Mesenchymal stem cell (in vitro differentiated cells and primary cell): ENCODE results near the gene TRAF1.

ENCODE experiments used
- DNase-seq: peaks from one replicate; pipeline ENCODE4 v3.0.0-alpha.2; 2013
- H2AFZ ChIP-seq: one replicate; pipeline ENCODE4 v1.6.1; 2013; ENCODE audit warnings: low read depth, mild to moderate bottlenecking, control low read depth, inconsistent platforms, low read length, moderate library complexity
- H2AK5ac ChIP-seq: 2 replicates; pipeline ENCODE4 v1.6.1; 2013; ENCODE audit warnings: low read length, moderate library complexity, mild to moderate bottlenecking, inconsistent platforms; ENCODE audit not compliant: severe bottlenecking
- H2BK120ac ChIP-seq: one replicate; pipeline ENCODE4 v1.6.1; 2013; ENCODE audit warnings: low read depth, mild to moderate bottlenecking, inconsistent platforms, low read length, moderate library complexity
- H2BK12ac ChIP-seq, 2 experiments: one replicate each; pipeline ENCODE4 v1.6.1; 2013; ENCODE audit warnings: inconsistent platforms in 2 of 2, low read length in 2 of 2, mild to moderate bottlenecking in 2 of 2, moderate library complexity in 2 of 2, control low read depth in 1 of 2
- H2BK15ac ChIP-seq: one replicate; pipeline ENCODE4 v1.6.1; 2013; ENCODE audit warnings: mild to moderate bottlenecking, low read depth, inconsistent platforms; ENCODE audit not compliant: poor library complexity, severe bottlenecking
- H2BK5ac ChIP-seq: 2 replicates; pipeline ENCODE4 v1.6.1; 2013; ENCODE audit warnings: low read depth, mild to moderate bottlenecking, low read length, control low read depth, inconsistent platforms; ENCODE audit not compliant: poor library complexity, severe bottlenecking
- H3K14ac ChIP-seq, 2 experiments: one replicate each; pipeline ENCODE4 v1.6.1; 2013; ENCODE audit warnings: inconsistent platforms in 2 of 2, low read length in 2 of 2, control low read depth in 1 of 2, mild to moderate bottlenecking in 1 of 2, moderate library complexity in 1 of 2
- H3K18ac ChIP-seq, 2 experiments: one replicate each; pipeline ENCODE4 v1.6.1; 2013; ENCODE audit warnings: inconsistent platforms in 2 of 2, low read length in 2 of 2, control low read depth in 1 of 2, low read depth in 1 of 2, mild to moderate bottlenecking in 1 of 2
- H3K23ac ChIP-seq, 2 experiments: one replicate each; pipeline ENCODE4 v1.6.1; 2013; ENCODE audit warnings: inconsistent platforms in 2 of 2, low read length in 2 of 2, mild to moderate bottlenecking in 2 of 2, moderate library complexity in 2 of 2, control low read depth in 1 of 2
- H3K27ac ChIP-seq: 2 replicates; pipeline ENCODE4 v1.5.1; 2013; ENCODE audit warnings: mild to moderate bottlenecking, moderate library complexity, low read length, control low read depth, inconsistent platforms; ENCODE audit not compliant: poor library complexity, severe bottlenecking
- H3K27me3 ChIP-seq, 2 experiments: 2 replicates each; pipeline versions ENCODE4 v1.6.1 to v1.7.0; 2013; ENCODE audit warnings: low read length in 2 of 2, mild to moderate bottlenecking in 2 of 2, moderate library complexity in 2 of 2, control low read depth in 1 of 2, inconsistent platforms in 1 of 2; ENCODE audit not compliant: control insufficient read depth in 1 of 2, insufficient read depth in 1 of 2
- H3K36me3 ChIP-seq, 2 experiments: 2 replicates each; pipeline versions ENCODE4 v1.6.1 to v1.7.0; 2013; ENCODE audit warnings: low read length in 2 of 2, control low read depth in 1 of 2, inconsistent platforms in 1 of 2, low read depth in 1 of 2, mild to moderate bottlenecking in 1 of 2; ENCODE audit not compliant: insufficient read depth in 2 of 2, control insufficient read depth in 1 of 2
- H3K4ac ChIP-seq, 2 experiments: one replicate each; pipeline ENCODE4 v1.6.1; 2013; ENCODE audit warnings: inconsistent platforms in 2 of 2, low read length in 2 of 2, mild to moderate bottlenecking in 2 of 2, moderate library complexity in 2 of 2, control low read depth in 1 of 2, low read depth in 1 of 2
- H3K4me1 ChIP-seq: 2 replicates; pipeline ENCODE4 v1.6.1; 2013; ENCODE audit warnings: low read depth, low read length, control low read depth; ENCODE audit not compliant: control insufficient read depth, insufficient read depth
- H3K4me2 ChIP-seq: 2 replicates; pipeline ENCODE4 v1.6.1; 2013; ENCODE audit warnings: low read length, mild to moderate bottlenecking, inconsistent platforms; ENCODE audit not compliant: poor library complexity, severe bottlenecking
- H3K4me3 ChIP-seq, 2 experiments: 2 replicates each; pipeline versions ENCODE4 v1.5.1 to v1.7.0; 2013; ENCODE audit warnings: low read length in 2 of 2, mild to moderate bottlenecking in 2 of 2, control low read depth in 1 of 2, low read depth in 1 of 2; ENCODE audit not compliant: insufficient read depth in 1 of 2
- H3K79me1 ChIP-seq: replicated peaks from 2 replicates; pipeline ENCODE4 v1.6.1; 2013; ENCODE audit warnings: mild to moderate bottlenecking, control low read depth, low read length, inconsistent platforms; ENCODE audit not compliant: poor library complexity, severe bottlenecking
- H3K9ac ChIP-seq: 2 replicates; pipeline ENCODE4 v1.7.0; 2013; ENCODE audit warnings: mild to moderate bottlenecking, low read length, moderate library complexity
- H3K9me3 ChIP-seq: 2 replicates; pipeline ENCODE4 v1.7.0; 2013; ENCODE audit warnings: mild to moderate bottlenecking, low read length; ENCODE audit not compliant: control insufficient read depth
- H4K8ac ChIP-seq: one replicate; pipeline ENCODE4 v1.6.1; 2013; ENCODE audit warnings: inconsistent platforms, mild to moderate bottlenecking, low read length, moderate library complexity
- H4K91ac ChIP-seq: one replicate; pipeline ENCODE4 v1.6.1; 2013; ENCODE audit warnings: mild to moderate bottlenecking, low read length, inconsistent platforms
- WGBS: methylation state at CpG from one replicate; pipeline ENCODE4 v1.1.7; 2013; ENCODE audit warnings: mixed read lengths; 5-methylcytosine and 5-hydroxymethylcytosine counted together

TRAF1 gene

DNA sequence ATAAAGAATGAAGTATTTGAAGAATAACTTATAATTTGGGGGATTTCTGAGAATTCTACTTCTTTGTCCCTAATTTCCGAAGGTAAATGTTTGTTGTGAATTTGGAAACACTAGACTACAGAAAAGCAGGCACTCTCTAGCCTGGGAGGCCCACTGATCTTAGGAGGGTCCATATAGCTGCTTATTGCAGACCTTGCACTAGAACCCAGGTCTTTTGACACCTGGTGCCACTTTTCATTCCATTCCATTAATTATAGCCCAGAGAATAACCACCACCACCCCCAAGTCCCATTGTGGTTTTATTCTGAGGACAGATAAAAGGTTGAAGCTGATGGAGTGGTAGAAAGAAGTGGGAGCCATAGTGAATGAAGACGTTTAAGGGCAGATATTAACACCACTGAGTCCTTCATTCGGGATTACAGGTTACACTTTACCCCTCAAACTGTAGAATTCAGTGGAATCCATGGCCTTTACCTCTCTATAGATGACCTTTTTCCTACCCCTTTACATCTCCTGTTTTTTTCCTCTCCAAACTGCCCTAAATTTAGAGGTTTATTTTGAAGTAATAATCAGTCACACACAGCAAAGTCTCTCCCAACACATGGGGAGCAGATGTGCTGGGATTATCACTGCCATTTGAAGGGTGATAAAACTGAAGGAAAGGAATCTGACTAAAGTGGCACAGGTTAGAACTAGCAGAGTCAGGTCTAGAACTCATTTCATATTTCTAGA, 71.8 kb downstream of the TRAF1 start:
- 94% methylated on average over 3 of the region's 3 CpGs for whole genome bisulfite sequencing

GRCh38 chr9:120853198-120853597, 73.4 kb downstream of the TRAF1 start:
- Histone ChIP-seq H3K27me3 (no peaks in the 10 kb centered on the region), H3K4me3 (no peak overlapping the region), H3K4me1 (peaks cover 2% of the 10 kb centered on the region), H2BK12ac (no peak overlapping the region), H3K4ac (no peak overlapping the region), H3K9ac (no peak overlapping the region), H3K4me2 (no peak overlapping the region), H4K91ac (no peak overlapping the region), H3K79me1 (peaks cover 3% of the 10 kb centered on the region), H3K9me3 (no peaks in the 10 kb centered on the region), H3K18ac (no peak overlapping the region), H2BK5ac (no peak overlapping the region), H2AK5ac (no peak overlapping the region), H2BK15ac (no peak overlapping the region), H3K14ac (no peak overlapping the region), H3K36me3 (peaks cover 25 to 36% of the 10 kb centered on the region in 2 experiments), H4K8ac (no peak overlapping the region), H2BK120ac (no peak overlapping the region), H2AFZ (no peak overlapping the region), H3K23ac (no peak overlapping the region), H3K27ac (no peak overlapping the region)
- no peak for DNase-seq
- 98% methylated on average over 4 of the region's 6 CpGs for WGBS

More for the DNA sequence above, 71.8 kb downstream of the TRAF1 start:
- no peak overlapping the region for H3K23ac ChIP-seq
- H3K18ac ChIP-seq: no peak overlapping the region
- no peaks in the 10 kb centered on the region for H3K9me3 ChIP-seq
- no peak overlapping the region for H2BK5ac ChIP-seq
- peaks cover 33 to 40% of the 10 kb centered on the region in 2 experiments for H3K36me3 ChIP-seq
- H3K4me3 ChIP-seq: no peak overlapping the region
- no peak overlapping the region for H2AFZ ChIP-seq
- H3K79me1 ChIP-seq: no peaks in the 10 kb centered on the region
- H3K9ac ChIP-seq: no peak overlapping the region
- H2BK12ac ChIP-seq: no peak overlapping the region
- no peak overlapping the region for H4K91ac ChIP-seq
- no peak overlapping the region for H3K4ac ChIP-seq
- peaks cover 2% of the 10 kb centered on the region for H3K4me1 ChIP-seq
- H3K27me3 ChIP-seq: no peaks in the 10 kb centered on the region
- H3K14ac ChIP-seq: no peak overlapping the region
- H2BK15ac ChIP-seq: no peak overlapping the region
- H2AK5ac ChIP-seq: no peak overlapping the region
- no peak for DNase-seq
- no peak overlapping the region for H3K4me2 ChIP-seq
- H2BK120ac ChIP-seq: no peak overlapping the region
- no peak overlapping the region for H3K27ac ChIP-seq
- no peak overlapping the region for H4K8ac ChIP-seq
